ENCODE results near the gene LBHD1.

LBHD1 gene

GRCh38 chr11:62671608-62672389 is at the start of gene LBHD1, which contains the start of gene UQCC3:
Gene LBHD1 (minus strand): TSS chr11:62672267. CDS start chr11:62670031, 2,236 bp downstream.
Gene UQCC3 (plus strand): TSS chr11:62671673. CDS start chr11:62671746, 73 bp downstream.
- H3K4me3 ChIP-seq (ENCODE audit: low read depth, low read length) = peak within 1 kb of the TSS; percentile 64
- TF ChIP-seq CTCF (IDR thresholded peaks at IDR 0.05; ENCODE audit: insufficient read depth, low read depth, low read length, missing control alignments) = no peak
- peak; percentile 95 for DNase-seq (ENCODE audit: low read depth)

DNA sequence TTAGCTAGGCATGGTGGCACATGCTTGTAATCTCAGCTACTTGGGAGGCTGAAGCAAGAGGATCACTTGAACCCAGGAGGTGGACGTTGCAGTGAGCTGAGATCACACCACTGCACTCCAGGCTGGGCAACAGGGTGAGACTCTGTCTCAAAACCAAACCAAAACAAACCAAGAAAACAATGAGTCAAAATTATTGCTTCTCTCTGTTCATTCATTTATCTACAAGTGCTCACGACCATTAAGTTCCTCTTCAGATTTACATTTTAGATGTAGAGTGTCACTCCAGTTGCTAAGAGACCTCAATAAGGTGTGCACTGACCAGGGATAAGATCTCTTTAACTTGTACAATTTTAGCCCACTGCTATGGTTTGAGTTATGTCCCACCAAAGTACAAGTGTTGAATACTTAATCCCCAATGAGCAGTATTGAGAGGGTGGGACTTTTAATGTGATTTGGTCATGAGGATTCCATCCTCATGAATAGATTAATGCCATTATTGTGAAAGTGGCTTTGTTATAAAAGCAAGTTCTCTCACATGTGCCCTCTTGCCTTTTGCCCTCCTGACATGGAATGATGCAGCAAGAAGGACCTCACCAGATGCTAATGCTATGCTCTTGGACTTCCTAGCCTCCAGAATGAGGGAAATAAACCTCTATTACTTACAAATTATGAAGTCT is 47.4 kb upstream of the LBHD1 start:
- no peak for TF ChIP-seq CTCF (IDR thresholded peaks at IDR 0.05; ENCODE audit: insufficient read depth, low read depth, low read length, missing control alignments)
- no peak for DNase-seq (ENCODE audit: low read depth)
- H3K4me3 ChIP-seq (ENCODE audit: low read depth, low read length) = no peak overlapping the region

DNA sequence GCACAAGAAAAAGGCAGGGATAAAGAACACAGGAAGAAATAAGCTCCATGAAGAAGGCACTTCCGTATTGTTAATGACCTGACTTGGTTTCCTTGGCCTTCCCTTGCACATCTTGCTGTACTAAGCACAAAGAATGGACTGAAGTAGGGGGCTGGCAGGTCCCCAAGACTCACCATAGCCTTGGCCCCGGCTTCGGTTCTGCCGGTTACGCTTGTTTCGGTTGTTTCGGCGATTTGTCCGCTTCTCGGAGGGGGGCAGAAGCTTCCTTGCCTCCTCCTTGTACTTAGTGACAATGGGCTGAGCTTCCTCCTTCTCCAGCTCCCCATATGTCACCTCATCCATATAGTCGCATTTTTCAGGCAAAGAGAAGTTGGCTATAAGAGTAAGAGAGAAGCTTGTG is 44.7 kb upstream of the LBHD1 start:
- no peak overlapping the region for H3K4me3 ChIP-seq (ENCODE audit: low read depth, low read length)
- TF ChIP-seq CTCF (IDR thresholded peaks at IDR 0.05; ENCODE audit: insufficient read depth, low read depth, low read length, missing control alignments) = no peak
- no peak for DNase-seq (ENCODE audit: low read depth)

DNA sequence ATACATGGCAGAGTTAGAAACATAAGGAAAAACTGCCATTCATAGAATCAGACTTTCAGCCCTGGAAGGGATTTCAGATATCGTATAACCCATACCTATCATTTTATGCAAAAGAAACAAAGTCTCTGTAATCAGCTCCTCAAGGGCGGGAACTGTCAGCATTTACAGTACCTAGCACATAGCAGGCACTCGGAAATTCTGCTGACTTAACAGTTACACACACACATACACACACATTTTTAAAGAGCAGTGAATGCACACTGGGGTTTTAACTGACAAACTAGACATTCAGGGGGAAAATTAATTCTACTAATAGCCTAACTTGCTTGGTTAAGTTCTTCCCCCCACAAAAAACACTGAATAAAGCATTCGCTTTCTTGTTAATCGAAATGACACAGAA is 44.1 kb upstream of the LBHD1 start:
- TF ChIP-seq CTCF (IDR thresholded peaks at IDR 0.05; ENCODE audit: insufficient read depth, low read depth, low read length, missing control alignments) = no peak
- no peak for DNase-seq (ENCODE audit: low read depth)
- no peak overlapping the region for H3K4me3 ChIP-seq (ENCODE audit: low read depth, low read length)

DNA sequence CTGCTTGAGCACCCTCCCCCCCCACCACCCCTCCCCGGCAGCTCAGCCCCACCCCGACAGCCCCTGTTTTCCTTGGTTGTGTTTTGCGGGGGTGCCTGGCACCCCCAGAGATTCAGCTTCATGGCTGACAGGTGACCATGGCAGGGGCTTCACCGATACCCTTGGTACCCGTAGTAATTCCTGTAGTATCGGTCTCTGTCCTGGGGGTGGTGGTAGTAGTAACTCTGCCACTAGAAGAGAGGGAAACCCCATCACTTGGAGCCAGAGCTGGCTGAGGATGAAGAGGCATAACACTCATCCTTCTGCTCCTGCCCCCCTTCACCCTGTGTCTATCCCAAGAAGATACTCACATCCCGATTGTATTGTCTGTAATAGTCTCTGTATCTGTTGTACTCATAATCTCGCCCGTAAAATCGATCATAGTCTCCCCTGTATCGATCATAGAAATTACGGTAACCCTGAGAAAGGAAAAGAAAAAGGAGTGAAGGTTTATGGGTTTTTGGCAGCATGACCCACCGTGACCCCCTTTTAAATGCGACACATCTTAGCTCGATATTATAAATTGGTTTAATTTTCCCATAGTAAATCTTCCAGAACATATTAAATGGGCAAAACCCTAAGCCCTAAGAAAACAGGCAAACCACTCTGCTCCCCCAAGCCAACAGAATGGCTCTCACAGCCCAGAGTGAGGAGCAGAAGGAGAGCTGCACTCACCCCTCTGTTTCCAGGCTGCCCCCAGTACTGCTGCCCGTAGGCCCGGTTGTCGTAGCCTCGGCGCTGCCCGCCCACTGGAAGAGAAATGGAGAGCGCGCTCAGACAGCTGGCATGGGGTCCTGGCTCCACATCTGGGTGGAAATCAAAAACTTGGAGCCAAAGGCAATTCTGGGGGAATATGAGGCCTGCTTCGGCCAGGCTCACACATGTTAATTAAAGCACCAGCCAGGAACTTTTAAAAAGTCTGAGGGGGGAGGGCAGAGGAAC is 43.4 kb upstream of the LBHD1 start:
- no peak for DNase-seq (ENCODE audit: low read depth)
- no peak for TF ChIP-seq CTCF (IDR thresholded peaks at IDR 0.05; ENCODE audit: insufficient read depth, low read depth, low read length, missing control alignments)
- no peak overlapping the region for H3K4me3 ChIP-seq (ENCODE audit: low read depth, low read length)

GRCh38 chr11:62713343-62713742 is 41.3 kb upstream of the LBHD1 start:
- no peak for TF ChIP-seq CTCF (IDR thresholded peaks at IDR 0.05; ENCODE audit: insufficient read depth, low read depth, low read length, missing control alignments)
- H3K4me3 ChIP-seq (ENCODE audit: low read depth, low read length) = no peak overlapping the region
- DNase-seq (ENCODE audit: low read depth) = no peak

Measured in GM12865 (cell line).